H7 (cell line): ENCODE measurements around the gene GRM7. TPM values are rescaled to one million over a fixed set of nuclear protein-coding genes. Genes with fewer than 3 reads are reported as not detected.

Source experiments
- DNase-seq: peaks from one replicate; pipeline ENCODE4 v3.0.0; 2012
- H3K27me3 ChIP-seq: 2 replicates; pipeline ENCODE4 v1.6.0; 2011; ENCODE audit warnings: mild to moderate bottlenecking, low read length; ENCODE audit not compliant: control insufficient read depth, insufficient read depth
- H3K36me3 ChIP-seq: replicated peaks from 2 replicates; pipeline ENCODE4 v1.5.1; 2011; ENCODE audit warnings: low read length; ENCODE audit not compliant: control insufficient read depth, insufficient read depth
- H3K4me3 ChIP-seq: 2 replicates; pipeline ENCODE4 v1.5.1; 2011; ENCODE audit warnings: low read depth, mild to moderate bottlenecking, control low read depth, low read length, moderate library complexity; ENCODE audit not compliant: insufficient read depth
- total RNA-seq: library from RNA; depleted of rRNA; stranded (reverse); fragments of >200 nt; shearing (Covaris generic); gene quantifications from 2 replicates; pipeline ENCODE4 v1.2.3, GENCODE V29; 2014

The GRM7 gene
- total RNA-seq, 1 experiment from 2014 or later, result 0.14 TPM

GRCh38 chr3:7545334-7545733 lies 684.4 kb downstream of the GRM7 start:
- Histone ChIP-seq H3K27me3 (no peaks in the 10 kb centered on the region), H3K36me3 (no peaks in the 10 kb centered on the region), H3K4me3 (no peak overlapping the region)
- no peak for DNase-seq

GRCh38 chr3:7546253-7546652 lies 685.3 kb downstream of the GRM7 start:
- Histone ChIP-seq H3K27me3 (no peaks in the 10 kb centered on the region), H3K36me3 (no peaks in the 10 kb centered on the region), H3K4me3 (no peak overlapping the region)
- DNase-seq, result no peak

GRCh38 chr3:7547826-7548225 lies 686.9 kb downstream of the GRM7 start:
- H3K36me3 ChIP-seq, result no peaks in the 10 kb centered on the region
- no peaks in the 10 kb centered on the region for H3K27me3 ChIP-seq
- no peak overlapping the region for H3K4me3 ChIP-seq
- no peak for DNase-seq

- no peaks in the 10 kb centered on the region for H3K36me3 ChIP-seq
- DNase-seq, result no peak
- no peaks in the 10 kb centered on the region for H3K27me3 ChIP-seq
- H3K4me3 ChIP-seq, result no peak overlapping the region
Observed at GRCh38 chr3:7562892-7563291, 702.0 kb downstream of the GRM7 start.

GRCh38 chr3:7565574-7565973 lies 704.7 kb downstream of the GRM7 start:
- DNase-seq, result no peak
- no peak overlapping the region for H3K4me3 ChIP-seq
- no peaks in the 10 kb centered on the region for H3K27me3 ChIP-seq
- no peaks in the 10 kb centered on the region for H3K36me3 ChIP-seq

- H3K4me3 ChIP-seq, result no peak overlapping the region
- no peaks in the 10 kb centered on the region for H3K36me3 ChIP-seq
- no peak for DNase-seq
- H3K27me3 ChIP-seq, result no peaks in the 10 kb centered on the region
Observed at GRCh38 chr3:7567160-7567559, 706.2 kb downstream of the GRM7 start.

- DNase-seq, result no peak
- H3K4me3 ChIP-seq, result no peak overlapping the region
- no peaks in the 10 kb centered on the region for H3K27me3 ChIP-seq
Observed at GRCh38 chr3:7568526-7569184, 707.7 kb downstream of the GRM7 start.

GRCh38 chr3:7573330-7573729 lies 712.4 kb downstream of the GRM7 start:
- no peak overlapping the region for H3K4me3 ChIP-seq
- no peaks in the 10 kb centered on the region for H3K27me3 ChIP-seq
- no peak for DNase-seq
- H3K36me3 ChIP-seq, result no peaks in the 10 kb centered on the region

More at GRCh38 chr3:7568526-7569184, 707.7 kb downstream of the GRM7 start:
- H3K36me3 ChIP-seq, result no peaks in the 10 kb centered on the region

- no peaks in the 10 kb centered on the region for H3K36me3 ChIP-seq
- no peaks in the 10 kb centered on the region for H3K27me3 ChIP-seq
- DNase-seq, result no peak
- H3K4me3 ChIP-seq, result no peak overlapping the region
Observed at GRCh38 chr3:7574435-7574834, 713.5 kb downstream of the GRM7 start.

- no peak for DNase-seq
- H3K4me3 ChIP-seq, result no peak overlapping the region
- no peaks in the 10 kb centered on the region for H3K27me3 ChIP-seq
- no peaks in the 10 kb centered on the region for H3K36me3 ChIP-seq
Observed at GRCh38 chr3:7576071-7576470, 715.2 kb downstream of the GRM7 start.

- Histone ChIP-seq H3K36me3 (no peaks in the 10 kb centered on the region), H3K4me3 (no peak overlapping the region), H3K27me3 (no peaks in the 10 kb centered on the region)
- no peak for DNase-seq
Observed at GRCh38 chr3:7576506-7576905, 715.6 kb downstream of the GRM7 start.

GRCh38 chr3:7577513-7577912 lies 716.6 kb downstream of the GRM7 start:
- H3K27me3 ChIP-seq, result no peaks in the 10 kb centered on the region
- no peak overlapping the region for H3K4me3 ChIP-seq
- no peak for DNase-seq
- no peaks in the 10 kb centered on the region for H3K36me3 ChIP-seq

GRCh38 chr3:7581831-7582230 lies 720.9 kb downstream of the GRM7 start:
- Histone ChIP-seq H3K36me3 (no peaks in the 10 kb centered on the region), H3K4me3 (no peak overlapping the region), H3K27me3 (no peaks in the 10 kb centered on the region)
- DNase-seq, result no peak

GRCh38 chr3:7585052-7585451 lies 724.1 kb downstream of the GRM7 start:
- Histone ChIP-seq H3K27me3 (no peaks in the 10 kb centered on the region), H3K4me3 (no peak overlapping the region), H3K36me3 (no peaks in the 10 kb centered on the region)
- no peak for DNase-seq

- H3K36me3 ChIP-seq, result no peaks in the 10 kb centered on the region
- H3K4me3 ChIP-seq, result no peak overlapping the region
- H3K27me3 ChIP-seq, result no peaks in the 10 kb centered on the region
- no peak for DNase-seq
Observed at GRCh38 chr3:7588236-7588635, 727.3 kb downstream of the GRM7 start.

- H3K36me3 ChIP-seq, result no peaks in the 10 kb centered on the region
- H3K4me3 ChIP-seq, result no peak overlapping the region
- H3K27me3 ChIP-seq, result no peaks in the 10 kb centered on the region
- DNase-seq, result no peak
Observed at GRCh38 chr3:7589526-7589925, 728.6 kb downstream of the GRM7 start.
